ENCODE measurements around the gene GBA3. TPM values are rescaled to one million over a fixed set of nuclear protein-coding genes. Genes with fewer than 3 reads are reported as not detected.

Gene GBA3
- total RNA-seq, 1 experiment from 2014 or later = not detected

DNA sequence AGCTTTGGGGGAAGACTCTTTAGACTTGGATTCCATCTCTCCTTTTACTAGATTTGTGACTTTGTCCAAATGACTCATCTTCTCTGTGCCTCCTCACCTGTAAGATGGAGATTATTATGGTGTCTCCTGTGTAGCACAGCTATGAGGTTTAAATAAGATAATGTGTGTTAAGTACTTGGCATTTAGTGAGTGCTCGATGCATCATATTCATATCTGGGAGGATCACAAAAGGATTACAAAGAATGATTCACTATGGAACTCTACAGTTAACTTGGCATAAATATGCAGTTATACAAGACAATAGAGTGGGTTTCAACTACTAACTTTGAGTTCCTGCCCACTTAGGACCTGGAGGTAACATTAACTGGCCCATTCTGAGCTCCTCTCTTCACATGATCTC, 2.3 kb downstream of the GBA3 start:
- Mint-ChIP-seq H3K27ac (no peak overlapping the region), H3K27me3 (ENCODE audit: low read depth) (no peaks in the 10 kb centered on the region), H3K36me3 (ENCODE audit: insufficient read depth in 1 of 3, low read depth in 3 of 3) (no peaks in the 10 kb centered on the region), H3K4me3 (no peak overlapping the region), H3K9me3 (no peaks in the 10 kb centered on the region), H3K4me1 (no peaks in the 10 kb centered on the region)
- Histone ChIP-seq H3K23ac (ENCODE audit: insufficient read length, low read depth, low read length) (no peak overlapping the region), H3K4me2 (ENCODE audit: insufficient read depth, insufficient read length, low read length) (no peak overlapping the region), H3K4me1 (ENCODE audit: insufficient read depth, low read length) (no peaks in the 10 kb centered on the region), H3K79me2 (ENCODE audit: insufficient read depth, low read length) (no peaks in the 10 kb centered on the region), H3T11ph (ENCODE audit: low read length) (no peak overlapping the region), H2AK5ac (ENCODE audit: insufficient read length, low read length) (no peak overlapping the region), H3K9ac (ENCODE audit: extremely low read depth, insufficient read length, low read length) (no peak overlapping the region), H3K14ac (ENCODE audit: insufficient read depth, low read length) (no peak overlapping the region), H2BK5ac (ENCODE audit: insufficient read length, low read length) (no peak overlapping the region), H2BK120ac (ENCODE audit: low read depth, low read length, poor library complexity, severe bottlenecking) (no peak overlapping the region), H2BK15ac (ENCODE audit: low read depth, low read length) (no peak overlapping the region), H4K91ac (ENCODE audit: insufficient read length, low read depth, low read length) (no peak overlapping the region), H4K8ac (replicated peaks; ENCODE audit: insufficient read length, low read depth, low read length) (no peak overlapping the region), H4K5ac (ENCODE audit: insufficient read length, low read depth, low read length) (no peak overlapping the region), H3K23me2 (ENCODE audit: insufficient read length, low read depth, low read length, poor library complexity, severe bottlenecking) (no peaks in the 10 kb centered on the region), H2AFZ (ENCODE audit: low read length) (no peak overlapping the region), H3K4ac (ENCODE audit: low read depth, low read length) (no peak overlapping the region), H3K56ac (ENCODE audit: insufficient read length, low read depth, low read length) (no peak overlapping the region), H3K18ac (ENCODE audit: insufficient read length, low read depth, low read length) (no peak overlapping the region), H3K9me3 (ENCODE audit: control insufficient read depth, low read depth, low read length) (no peaks in the 10 kb centered on the region), H3K79me1 (ENCODE audit: insufficient read depth, low read depth, low read length, poor library complexity, severe bottlenecking) (no peaks in the 10 kb centered on the region), H4K20me1 (ENCODE audit: control insufficient read depth, insufficient read depth, insufficient read length) (no peaks in the 10 kb centered on the region), H3K27ac (ENCODE audit: insufficient read length, low read depth, low read length) (no peak overlapping the region), H2BK12ac (ENCODE audit: insufficient read length, low read depth, low read length) (no peak overlapping the region), H2BK20ac (ENCODE audit: low read depth, low read length, poor library complexity, severe bottlenecking) (no peak overlapping the region), H3K27me3 (ENCODE audit: insufficient read depth, low read length) (no peaks in the 10 kb centered on the region)
- no CpG with 5 or more reads among the region's 1 CpG for WGBS (ENCODE audit: extremely low coverage, insufficient read length, low lambda C conversion rate)
- no peak for DNase-seq
- no peak for TF ChIP-seq CTCF (conservative IDR thresholded peaks at IDR 0.05)
